ENCODE measurements around the gene GBX1. TPM values are rescaled to one million over a fixed set of nuclear protein-coding genes. Genes with fewer than 3 reads are reported as not detected.
A peak's percentile ranks its signal among the peaks of the same experiment; 100 is the strongest.

Gene GBX1
- total RNA-seq, 2 experiments from 2014 or later: not detected

- ATAC-seq (ENCODE audit: low read depth) (peak; percentile 23), DNase-seq (no peak)
- Mint-ChIP-seq H3K27ac (no peak overlapping the region), H3K36me3 (no peaks in the 10 kb centered on the region), H3K9me3 (no peaks in the 10 kb centered on the region), H3K4me3 (no peak overlapping the region), H3K4me1 (peaks cover 4% of the 10 kb centered on the region), H3K27me3 (peaks cover 45% of the 10 kb centered on the region)
- POLR2A ChIA-PET: no interaction called here
These were observed 7.0 kb upstream of the GBX1 start for GRCh38 chr7:151174246-151175046.

GRCh38 chr7:151173386-151174245 lies 6.1 kb upstream of the GBX1 start:
- H3K27me3 Mint-ChIP-seq: peaks cover 53% of the 10 kb centered on the region
- no peaks in the 10 kb centered on the region for H3K9me3 Mint-ChIP-seq
- H3K4me3 Mint-ChIP-seq: no peak overlapping the region
- POLR2A ChIA-PET: no interaction called here
- DNase-seq (no peak), ATAC-seq (ENCODE audit: low read depth) (no peak)
- H3K27ac Mint-ChIP-seq: no peak overlapping the region
- H3K4me1 Mint-ChIP-seq: peaks cover 5% of the 10 kb centered on the region
- peaks cover under 1% of the 10 kb centered on the region for H3K36me3 Mint-ChIP-seq

- Mint-ChIP-seq H3K27me3 (peaks cover 57% of the 10 kb centered on the region), H3K4me3 (no peak overlapping the region), H3K27ac (no peak overlapping the region), H3K9me3 (no peaks in the 10 kb centered on the region), H3K36me3 (peaks cover 2% of the 10 kb centered on the region), H3K4me1 (peaks cover 9% of the 10 kb centered on the region)
- DNase-seq (peak; percentile 89), ATAC-seq (ENCODE audit: low read depth) (peak; percentile 59)
- POLR2A ChIA-PET: no interaction called here
These were observed 5.0 kb upstream of the GBX1 start for GRCh38 chr7:151172273-151173141.

- peaks cover 51% of the 10 kb centered on the region for H3K27me3 Mint-ChIP-seq
- H3K27ac Mint-ChIP-seq: no peak overlapping the region
- H3K4me1 Mint-ChIP-seq: peaks cover 10% of the 10 kb centered on the region
- peaks cover 2% of the 10 kb centered on the region for H3K36me3 Mint-ChIP-seq
- H3K9me3 Mint-ChIP-seq: no peaks in the 10 kb centered on the region
- ATAC-seq (ENCODE audit: low read depth) (no peak), DNase-seq (no peak)
- peak overlapping the region; percentile 45 for H3K4me3 Mint-ChIP-seq
- POLR2A ChIA-PET: no interaction called here
These were observed 1.3 kb upstream of the GBX1 start for GRCh38 chr7:151168787-151169162.

GRCh38 chr7:151168003-151168786 lies 701 bp upstream of the GBX1 start:
- DNase-seq (peak; percentile 82), ATAC-seq (ENCODE audit: low read depth) (peak; percentile 87)
- Mint-ChIP-seq H3K27ac (no peak overlapping the region), H3K4me1 (peaks cover 10% of the 10 kb centered on the region), H3K4me3 (peak overlapping the region; percentile 45), H3K27me3 (peaks cover 45% of the 10 kb centered on the region), H3K36me3 (peaks cover 2% of the 10 kb centered on the region), H3K9me3 (no peaks in the 10 kb centered on the region)
- POLR2A ChIA-PET: no interaction called here

GRCh38 chr7:151166629-151167196 lies 781 bp downstream of the GBX1 start:
- no peak overlapping the region for H3K4me3 Mint-ChIP-seq
- peaks cover 2% of the 10 kb centered on the region for H3K36me3 Mint-ChIP-seq
- H3K9me3 Mint-ChIP-seq: no peaks in the 10 kb centered on the region
- POLR2A ChIA-PET: no interaction called here
- H3K27me3 Mint-ChIP-seq: peaks cover 35% of the 10 kb centered on the region
- DNase-seq (no peak), ATAC-seq (ENCODE audit: low read depth) (no peak)
- H3K4me1 Mint-ChIP-seq: peaks cover 6% of the 10 kb centered on the region
- H3K27ac Mint-ChIP-seq: no peak overlapping the region

GRCh38 chr7:151161757-151162156 lies 5.7 kb downstream of the GBX1 start:
- no peaks in the 10 kb centered on the region for H3K9me3 Mint-ChIP-seq
- peaks cover 15% of the 10 kb centered on the region for H3K27me3 Mint-ChIP-seq
- no peak overlapping the region for H3K27ac Mint-ChIP-seq
- ATAC-seq (ENCODE audit: low read depth): no peak
- no peak overlapping the region for H3K4me3 Mint-ChIP-seq
- DNase-seq: no peak
- POLR2A ChIA-PET: no interaction called here
- H3K36me3 Mint-ChIP-seq: no peaks in the 10 kb centered on the region
- peaks cover 1% of the 10 kb centered on the region for H3K4me1 Mint-ChIP-seq

- no peaks in the 10 kb centered on the region for H3K36me3 Mint-ChIP-seq
- H3K4me3 Mint-ChIP-seq: no peak overlapping the region
- DNase-seq (no peak), ATAC-seq (ENCODE audit: low read depth) (no peak)
- peaks cover 31% of the 10 kb centered on the region for H3K27me3 Mint-ChIP-seq
- H3K4me1 Mint-ChIP-seq: no peaks in the 10 kb centered on the region
- H3K27ac Mint-ChIP-seq: no peak overlapping the region
- no peaks in the 10 kb centered on the region for H3K9me3 Mint-ChIP-seq
- POLR2A ChIA-PET: no interaction called here
These were observed 9.7 kb downstream of the GBX1 start for GRCh38 chr7:151157645-151158329.

GRCh38 chr7:151152643-151153513 lies 14.6 kb downstream of the GBX1 start:
- Mint-ChIP-seq H3K4me3 (no peak overlapping the region), H3K27ac (no peak overlapping the region), H3K9me3 (no peaks in the 10 kb centered on the region), H3K27me3 (peaks cover 43% of the 10 kb centered on the region), H3K36me3 (no peaks in the 10 kb centered on the region), H3K4me1 (no peaks in the 10 kb centered on the region)
- ATAC-seq (ENCODE audit: low read depth): no peak
- POLR2A ChIA-PET: no interaction called here
- DNase-seq: no peak

GRCh38 chr7:151150388-151150787 lies 17.1 kb downstream of the GBX1 start:
- H3K4me3 Mint-ChIP-seq: no peak overlapping the region
- POLR2A ChIA-PET: no interaction called here
- no peaks in the 10 kb centered on the region for H3K9me3 Mint-ChIP-seq
- H3K27me3 Mint-ChIP-seq: peaks cover 38% of the 10 kb centered on the region
- no peak overlapping the region for H3K27ac Mint-ChIP-seq
- peaks cover 2% of the 10 kb centered on the region for H3K4me1 Mint-ChIP-seq
- H3K36me3 Mint-ChIP-seq: no peaks in the 10 kb centered on the region
- no peak for ATAC-seq (ENCODE audit: low read depth)
- DNase-seq: no peak

GRCh38 chr7:151148319-151149259 lies 18.9 kb downstream of the GBX1 start:
- no peaks in the 10 kb centered on the region for H3K36me3 Mint-ChIP-seq
- ATAC-seq (ENCODE audit: low read depth) (no peak), DNase-seq (no peak)
- no peak overlapping the region for H3K4me3 Mint-ChIP-seq
- POLR2A ChIA-PET: no interaction called here
- H3K27me3 Mint-ChIP-seq: peaks cover 29% of the 10 kb centered on the region
- H3K27ac Mint-ChIP-seq: no peak overlapping the region
- H3K4me1 Mint-ChIP-seq: peaks cover 2% of the 10 kb centered on the region
- H3K9me3 Mint-ChIP-seq: no peaks in the 10 kb centered on the region
